ENCODE measurements around the gene BCL7A. TPM values are rescaled to one million over a fixed set of nuclear protein-coding genes. Genes with fewer than 3 reads are reported as not detected.
A peak's percentile ranks its signal among the peaks of the same experiment; 100 is the strongest.

The BCL7A gene
- total and polyA plus RNA-seq, 4 donors: 3.5 to 8.3 (median 4.9) TPM

DNA sequence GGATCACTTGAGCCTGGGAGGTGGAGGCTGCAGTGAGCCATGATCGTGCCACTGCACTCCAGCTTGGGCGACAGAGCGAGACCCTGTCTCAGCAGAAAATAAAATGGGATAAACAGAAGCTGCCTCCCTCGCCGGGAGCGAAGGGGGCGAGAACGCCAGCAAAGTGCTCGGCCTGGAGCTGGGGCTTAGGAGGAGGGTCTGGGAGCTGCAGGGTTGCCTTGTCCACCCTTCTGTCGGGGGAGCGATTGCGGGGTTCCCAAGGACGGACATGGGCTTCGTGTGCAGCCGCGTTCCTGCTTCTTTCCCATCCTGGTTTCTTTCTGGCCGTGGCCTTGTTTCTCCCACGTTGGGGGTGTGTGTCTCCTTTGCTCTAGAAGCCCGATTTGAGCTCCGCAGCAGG lies 29.0 kb downstream of the BCL7A start:
- Histone ChIP-seq H3K9ac (ENCODE audit: low read depth in 1 of 2, low read length in 2 of 2) (no peak overlapping the region), H3K4me3 (ENCODE audit: low read depth in 1 of 3, low read length in 3 of 3) (no peak overlapping the region), H3K27me3 (ENCODE audit: control insufficient read depth in 4 of 4, insufficient read depth in 4 of 4, low read length in 3 of 4) (no peaks in the 10 kb centered on the region), H3K27ac (ENCODE audit: low read depth in 1 of 2, low read length in 2 of 2) (peak overlapping the region; percentile 91 to 93), H3K4me1 (ENCODE audit: control insufficient read depth in 4 of 4, insufficient read depth in 4 of 4, low read length in 3 of 4) (peaks cover 2 to 41% (median 22%) of the 10 kb centered on the region in 4 donors), H3K9me3 (ENCODE audit: control insufficient read depth in 4 of 4, low read length in 3 of 4) (no peaks in the 10 kb centered on the region), H3K36me3 (ENCODE audit: control insufficient read depth in 4 of 4, insufficient read depth in 3 of 4, low read depth in 1 of 4, low read length in 3 of 4) (peaks cover 0 to 8% (median 0%) of the 10 kb centered on the region in 4 donors)
- DNase-seq (ENCODE audit: low spot score): no peak
- TF ChIP-seq JUND (IDR thresholded peaks at IDR 0.05): no peak
- TF ChIP-seq, protein P1, sequence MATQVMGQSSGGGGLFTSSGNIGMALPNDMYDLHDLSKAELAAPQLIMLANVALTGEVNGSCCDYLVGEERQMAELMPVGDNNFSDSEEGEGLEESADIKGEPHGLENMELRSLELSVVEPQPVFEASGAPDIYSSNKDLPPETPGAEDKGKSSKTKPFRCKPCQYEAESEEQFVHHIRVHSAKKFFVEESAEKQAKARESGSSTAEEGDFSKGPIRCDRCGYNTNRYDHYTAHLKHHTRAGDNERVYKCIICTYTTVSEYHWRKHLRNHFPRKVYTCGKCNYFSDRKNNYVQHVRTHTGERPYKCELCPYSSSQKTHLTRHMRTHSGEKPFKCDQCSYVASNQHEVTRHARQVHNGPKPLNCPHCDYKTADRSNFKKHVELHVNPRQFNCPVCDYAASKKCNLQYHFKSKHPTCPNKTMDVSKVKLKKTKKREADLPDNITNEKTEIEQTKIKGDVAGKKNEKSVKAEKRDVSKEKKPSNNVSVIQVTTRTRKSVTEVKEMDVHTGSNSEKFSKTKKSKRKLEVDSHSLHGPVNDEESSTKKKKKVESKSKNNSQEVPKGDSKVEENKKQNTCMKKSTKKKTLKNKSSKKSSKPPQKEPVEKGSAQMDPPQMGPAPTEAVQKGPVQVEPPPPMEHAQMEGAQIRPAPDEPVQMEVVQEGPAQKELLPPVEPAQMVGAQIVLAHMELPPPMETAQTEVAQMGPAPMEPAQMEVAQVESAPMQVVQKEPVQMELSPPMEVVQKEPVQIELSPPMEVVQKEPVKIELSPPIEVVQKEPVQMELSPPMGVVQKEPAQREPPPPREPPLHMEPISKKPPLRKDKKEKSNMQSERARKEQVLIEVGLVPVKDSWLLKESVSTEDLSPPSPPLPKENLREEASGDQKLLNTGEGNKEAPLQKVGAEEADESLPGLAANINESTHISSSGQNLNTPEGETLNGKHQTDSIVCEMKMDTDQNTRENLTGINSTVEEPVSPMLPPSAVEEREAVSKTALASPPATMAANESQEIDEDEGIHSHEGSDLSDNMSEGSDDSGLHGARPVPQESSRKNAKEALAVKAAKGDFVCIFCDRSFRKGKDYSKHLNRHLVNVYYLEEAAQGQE (IDR thresholded peaks at IDR 0.05): no peak
- TF ChIP-seq ATF3 (IDR thresholded peaks at IDR 0.05): no peak
- no peak for TF ChIP-seq GABPA (IDR thresholded peaks at IDR 0.05 in 1 of 2, conservative IDR thresholded peaks at IDR 0.05 in 1 of 2)
- no peak for TF ChIP-seq MAX (IDR thresholded peaks at IDR 0.05)
- no peak for TF ChIP-seq SP1 (IDR thresholded peaks at IDR 0.05)
- TF ChIP-seq, protein P2, sequence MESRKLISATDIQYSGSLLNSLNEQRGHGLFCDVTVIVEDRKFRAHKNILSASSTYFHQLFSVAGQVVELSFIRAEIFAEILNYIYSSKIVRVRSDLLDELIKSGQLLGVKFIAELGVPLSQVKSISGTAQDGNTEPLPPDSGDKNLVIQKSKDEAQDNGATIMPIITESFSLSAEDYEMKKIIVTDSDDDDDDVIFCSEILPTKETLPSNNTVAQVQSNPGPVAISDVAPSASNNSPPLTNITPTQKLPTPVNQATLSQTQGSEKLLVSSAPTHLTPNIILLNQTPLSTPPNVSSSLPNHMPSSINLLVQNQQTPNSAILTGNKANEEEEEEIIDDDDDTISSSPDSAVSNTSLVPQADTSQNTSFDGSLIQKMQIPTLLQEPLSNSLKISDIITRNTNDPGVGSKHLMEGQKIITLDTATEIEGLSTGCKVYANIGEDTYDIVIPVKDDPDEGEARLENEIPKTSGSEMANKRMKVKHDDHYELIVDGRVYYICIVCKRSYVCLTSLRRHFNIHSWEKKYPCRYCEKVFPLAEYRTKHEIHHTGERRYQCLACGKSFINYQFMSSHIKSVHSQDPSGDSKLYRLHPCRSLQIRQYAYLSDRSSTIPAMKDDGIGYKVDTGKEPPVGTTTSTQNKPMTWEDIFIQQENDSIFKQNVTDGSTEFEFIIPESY (IDR thresholded peaks at IDR 0.05): no peak
- TF ChIP-seq RXRA (IDR thresholded peaks at IDR 0.05): no peak
- TF ChIP-seq, protein P3, sequence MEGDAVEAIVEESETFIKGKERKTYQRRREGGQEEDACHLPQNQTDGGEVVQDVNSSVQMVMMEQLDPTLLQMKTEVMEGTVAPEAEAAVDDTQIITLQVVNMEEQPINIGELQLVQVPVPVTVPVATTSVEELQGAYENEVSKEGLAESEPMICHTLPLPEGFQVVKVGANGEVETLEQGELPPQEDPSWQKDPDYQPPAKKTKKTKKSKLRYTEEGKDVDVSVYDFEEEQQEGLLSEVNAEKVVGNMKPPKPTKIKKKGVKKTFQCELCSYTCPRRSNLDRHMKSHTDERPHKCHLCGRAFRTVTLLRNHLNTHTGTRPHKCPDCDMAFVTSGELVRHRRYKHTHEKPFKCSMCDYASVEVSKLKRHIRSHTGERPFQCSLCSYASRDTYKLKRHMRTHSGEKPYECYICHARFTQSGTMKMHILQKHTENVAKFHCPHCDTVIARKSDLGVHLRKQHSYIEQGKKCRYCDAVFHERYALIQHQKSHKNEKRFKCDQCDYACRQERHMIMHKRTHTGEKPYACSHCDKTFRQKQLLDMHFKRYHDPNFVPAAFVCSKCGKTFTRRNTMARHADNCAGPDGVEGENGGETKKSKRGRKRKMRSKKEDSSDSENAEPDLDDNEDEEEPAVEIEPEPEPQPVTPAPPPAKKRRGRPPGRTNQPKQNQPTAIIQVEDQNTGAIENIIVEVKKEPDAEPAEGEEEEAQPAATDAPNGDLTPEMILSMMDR (IDR thresholded peaks at IDR 0.05; ENCODE audit: low read depth, low read length, missing input control): no peak
- TF ChIP-seq HNF4G (IDR thresholded peaks at IDR 0.05): no peak
- TF ChIP-seq FOXA1 (IDR thresholded peaks at IDR 0.05): no peak
- no peak for TF ChIP-seq TAF1 (conservative IDR thresholded peaks at IDR 0.05)
- TF ChIP-seq YY1 (IDR thresholded peaks at IDR 0.05): no peak
- TF ChIP-seq NR2F2 (IDR thresholded peaks at IDR 0.05): no peak
- TF ChIP-seq FOXA2 (IDR thresholded peaks at IDR 0.05): no peak
- WGBS: 88% methylated on average over 20 of the region's 20 CpGs

DNA sequence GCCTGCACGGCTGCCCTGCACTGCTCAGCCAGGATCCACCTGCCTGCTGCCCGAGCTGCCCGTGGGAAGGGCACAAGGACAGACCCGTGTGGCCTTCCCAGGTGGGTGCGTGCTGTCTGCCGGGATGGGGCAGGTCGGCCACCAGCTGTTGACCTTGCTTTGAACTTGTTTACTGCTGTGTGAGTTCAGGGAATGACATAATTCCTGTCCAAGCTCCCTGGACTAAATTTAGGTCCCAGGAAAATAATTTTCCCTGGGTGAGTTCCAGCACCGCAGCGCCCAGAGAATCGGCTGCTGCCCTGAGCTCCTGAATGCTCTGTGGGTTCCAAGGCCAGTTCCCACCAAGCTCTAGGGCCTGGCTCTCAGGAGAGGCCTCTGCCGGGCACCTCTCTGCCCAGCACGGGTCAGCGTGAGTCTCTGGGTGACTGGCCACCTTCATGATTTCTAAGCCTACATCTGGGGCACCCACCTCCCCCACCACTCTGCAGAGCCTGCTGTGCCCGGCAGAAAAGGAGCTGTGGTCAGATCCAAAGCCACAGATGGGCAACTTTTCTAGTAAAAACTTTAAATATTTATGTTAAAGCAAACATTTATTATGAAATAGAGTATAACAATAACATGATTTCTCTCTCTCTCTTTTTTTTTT lies 29.7 kb downstream of the BCL7A start:
- 16% methylated on average over 14 of the region's 14 CpGs for WGBS
- TF ChIP-seq JUND (IDR thresholded peaks at IDR 0.05) (peak; percentile 55 to 78), EGR1 (IDR thresholded peaks at IDR 0.05; ENCODE audit: low read depth in 2 of 2) (peak in 1 of 2 donors; percentile 61), FOXA2 (IDR thresholded peaks at IDR 0.05) (peak; percentile 84), NR2F2 (IDR thresholded peaks at IDR 0.05) (peak; percentile 47), GABPA (IDR thresholded peaks at IDR 0.05 in 1 of 2, conservative IDR thresholded peaks at IDR 0.05 in 1 of 2) (peak in 1 of 2 donors; percentile 61), MAX (IDR thresholded peaks at IDR 0.05) (peak; percentile 78), HNF4G (IDR thresholded peaks at IDR 0.05) (no peak), SP1 (IDR thresholded peaks at IDR 0.05) (peak; percentile 87), HNF4A (conservative IDR thresholded peaks at IDR 0.05) (peak; percentile 73 to 89)
- TF ChIP-seq, protein P1 (IDR thresholded peaks at IDR 0.05): peak; percentile 61

More for the DNA sequence above, 29.7 kb downstream of the BCL7A start:
- no peaks in the 10 kb centered on the region for H3K27me3 ChIP-seq (ENCODE audit: control insufficient read depth in 4 of 4, insufficient read depth in 4 of 4, low read length in 3 of 4)
- H3K4me1 ChIP-seq (ENCODE audit: control insufficient read depth in 4 of 4, insufficient read depth in 4 of 4, low read length in 3 of 4): peaks cover 2 to 41% (median 22%) of the 10 kb centered on the region in 4 donors
- peak overlapping the region; percentile 71 to 88 for H3K9ac ChIP-seq (ENCODE audit: low read depth in 1 of 2, low read length in 2 of 2)
- peak overlapping the region; percentile 91 to 93 for H3K27ac ChIP-seq (ENCODE audit: low read depth in 1 of 2, low read length in 2 of 2)
- no peak for DNase-seq (ENCODE audit: low spot score)
- no peak overlapping the region for H3K4me3 ChIP-seq (ENCODE audit: low read depth in 1 of 3, low read length in 3 of 3)
- peaks cover 0 to 7% (median 0%) of the 10 kb centered on the region in 4 donors for H3K36me3 ChIP-seq (ENCODE audit: control insufficient read depth in 4 of 4, insufficient read depth in 3 of 4, low read depth in 1 of 4, low read length in 3 of 4)
- H3K9me3 ChIP-seq (ENCODE audit: control insufficient read depth in 4 of 4, low read length in 3 of 4): no peaks in the 10 kb centered on the region
